ENCODE results near the gene CPSF4.
"Not testable (repeated sequence)": the region's sequence is repeated elsewhere in the genome, so short reads cannot be mapped to it uniquely, and the experiment has no call there.

CPSF4 gene

DNA sequence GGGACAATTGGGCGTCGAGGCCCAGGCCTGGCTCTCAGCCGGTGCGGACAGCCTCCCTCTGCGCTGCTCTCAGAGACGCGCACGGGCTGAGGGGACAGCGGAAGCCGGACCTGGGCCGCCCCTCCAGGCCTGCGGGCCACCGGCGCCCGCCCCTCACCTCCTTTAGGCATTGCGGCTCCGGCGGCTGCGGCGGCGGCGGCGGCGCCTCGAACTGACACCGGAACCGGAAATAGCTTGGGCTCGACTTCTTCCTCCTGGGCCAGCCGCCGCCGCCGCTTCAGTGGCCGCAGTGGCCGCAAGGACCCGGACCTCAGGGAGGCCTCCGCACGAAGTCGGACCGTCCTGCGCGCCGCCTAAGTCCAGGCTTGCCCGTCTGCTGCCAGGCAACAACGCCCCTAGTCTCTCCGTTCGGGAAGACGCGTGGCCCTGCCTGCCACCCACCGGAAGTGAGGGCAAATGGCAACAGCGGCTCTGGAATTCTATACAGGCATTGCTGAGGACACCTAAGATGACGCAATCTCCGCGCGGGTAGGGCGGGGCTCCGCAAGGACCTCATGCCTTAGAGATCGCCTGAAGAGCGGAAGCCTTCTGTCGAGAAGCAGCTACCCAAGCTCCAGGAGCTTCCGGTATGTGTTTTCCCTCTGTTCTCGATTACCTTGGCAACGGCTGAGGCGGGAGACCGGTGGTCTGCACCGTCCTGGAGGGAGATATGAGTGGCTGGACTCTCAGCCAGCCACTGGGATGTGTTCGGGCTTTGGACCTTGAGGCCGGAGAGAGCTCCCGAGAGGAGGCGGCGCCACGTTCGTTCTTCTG, 30.2 kb upstream of the CPSF4 start, which contains the start of the genes BUD31 and PDAP1:
BUD31 (plus strand) TSS at position 591 of the 813 bp plus-strand sequence. CDS start 2,124 bp downstream, outside the sequence.
PDAP1 (minus strand) TSS at position 219 of the 813 bp plus-strand sequence; CDS start at position 170, 49 bp downstream.
- DNase-seq, result peak; percentile 75 to 96 (median 90)

- peak in 1 of 5 experiments; percentile 44 for DNase-seq
Measured at GRCh38 chr7:99409192-99409572, 29.6 kb upstream of the CPSF4 start.

GRCh38 chr7:99409806-99410205, 28.9 kb upstream of the CPSF4 start:
- DNase-seq, result no peak

GRCh38 chr7:99410635-99411034, 28.1 kb upstream of the CPSF4 start:
- DNase-seq, result no peak

DNA sequence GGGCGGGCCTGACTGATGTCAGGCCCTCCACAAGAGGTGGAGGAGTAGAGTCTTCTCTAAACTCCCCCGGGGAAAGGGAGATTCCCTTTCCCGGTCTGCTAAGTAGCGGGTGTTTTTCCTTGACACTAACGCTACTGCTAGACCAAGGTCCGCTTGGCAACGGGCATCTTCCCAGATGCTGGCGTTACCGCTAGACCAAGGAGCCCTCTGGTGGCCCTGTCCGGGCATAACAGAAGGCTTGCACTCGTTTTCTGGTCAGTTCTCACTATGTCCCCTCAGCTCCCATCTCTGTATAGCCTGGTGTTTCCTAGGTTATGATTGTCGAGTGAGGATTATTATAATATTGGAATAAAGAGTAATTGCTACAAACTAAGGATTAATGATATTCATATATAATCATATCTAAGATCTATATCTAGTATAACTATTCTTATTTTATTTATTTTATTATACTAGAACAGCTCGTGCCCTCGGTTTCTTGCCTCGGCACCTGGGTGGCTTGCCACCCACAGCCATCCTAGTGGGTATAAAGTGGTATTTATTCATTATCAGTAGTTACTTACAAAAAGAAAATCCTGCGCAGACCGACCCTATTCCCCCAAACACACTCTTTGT, 23.1 kb upstream of the CPSF4 start:
- not testable (repeated sequence) for DNase-seq

GRCh38 chr7:99418260-99418659, 20.5 kb upstream of the CPSF4 start:
- no peak for DNase-seq

- DNase-seq, result no peak
Measured at GRCh38 chr7:99419323-99420021, 19.3 kb upstream of the CPSF4 start.

- DNase-seq, result no peak
Measured at GRCh38 chr7:99420213-99420612, 18.5 kb upstream of the CPSF4 start.

- DNase-seq, result no peak
Measured at GRCh38 chr7:99420986-99421385, 17.8 kb upstream of the CPSF4 start.

GRCh38 chr7:99422186-99422585, 16.6 kb upstream of the CPSF4 start:
- DNase-seq, result no peak

DNA sequence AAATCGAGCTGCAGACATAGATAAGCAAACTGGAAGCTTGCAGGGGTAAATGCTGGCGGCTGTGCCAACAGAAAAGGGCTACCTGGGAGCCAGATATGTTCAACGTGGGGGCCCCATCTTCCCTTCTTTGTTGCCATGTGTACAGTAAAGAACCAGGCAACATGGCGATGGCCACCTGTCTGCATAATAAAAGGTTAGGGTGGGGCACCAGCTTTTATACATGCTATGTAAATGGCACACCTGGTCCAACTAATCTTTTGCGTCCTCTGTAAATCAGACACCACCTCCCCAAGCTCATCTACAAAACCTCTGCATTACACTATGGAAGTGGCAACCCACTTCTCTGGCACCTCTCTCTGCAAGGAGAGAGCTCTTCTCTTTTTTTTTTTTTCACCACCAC, 16.1 kb upstream of the CPSF4 start:
- DNase-seq, result no peak

DNA sequence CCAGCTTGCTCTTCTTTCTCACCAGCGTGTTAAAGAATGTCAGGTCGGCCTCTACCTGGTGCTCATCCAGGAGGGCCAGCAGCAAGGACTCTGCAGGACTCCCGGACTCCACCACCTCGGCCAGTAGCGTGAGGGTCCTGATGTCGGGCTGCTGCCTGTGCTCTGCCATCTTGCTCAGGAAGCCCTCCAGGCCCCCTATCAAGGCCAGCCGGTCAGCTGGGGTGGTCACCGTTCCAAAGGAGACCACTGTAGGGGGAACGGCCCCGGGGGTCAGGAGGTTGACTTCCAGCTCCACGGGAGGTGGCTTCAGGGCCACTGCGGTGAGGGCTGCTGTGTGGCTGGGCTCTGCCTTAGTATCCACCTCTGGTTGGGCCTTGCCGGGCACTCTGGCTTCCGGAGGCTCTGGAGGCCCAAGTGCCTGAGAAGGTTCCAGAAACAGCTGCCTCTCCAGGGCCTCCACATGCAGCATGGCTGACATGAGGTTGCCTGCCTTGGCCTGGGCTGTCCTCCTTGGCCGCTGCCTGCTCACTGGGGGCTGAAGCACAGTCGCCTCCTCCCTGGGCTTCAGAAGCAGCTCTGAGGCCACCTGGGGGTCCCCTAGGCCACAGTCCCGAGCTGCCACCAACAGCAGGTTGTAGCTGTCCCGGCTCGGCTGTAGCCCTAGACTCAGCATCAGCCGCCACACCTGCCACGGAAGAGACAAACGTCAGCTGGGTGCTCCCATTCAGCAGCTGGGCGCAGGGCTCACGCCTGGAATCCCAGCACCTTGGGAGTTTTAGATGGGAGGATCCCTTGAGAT, 13.6 kb upstream of the CPSF4 start:
- no peak for DNase-seq

GRCh38 chr7:99428972-99429566, 9.7 kb upstream of the CPSF4 start:
- DNase-seq, result peak in 1 of 5 experiments; percentile 37

DNA sequence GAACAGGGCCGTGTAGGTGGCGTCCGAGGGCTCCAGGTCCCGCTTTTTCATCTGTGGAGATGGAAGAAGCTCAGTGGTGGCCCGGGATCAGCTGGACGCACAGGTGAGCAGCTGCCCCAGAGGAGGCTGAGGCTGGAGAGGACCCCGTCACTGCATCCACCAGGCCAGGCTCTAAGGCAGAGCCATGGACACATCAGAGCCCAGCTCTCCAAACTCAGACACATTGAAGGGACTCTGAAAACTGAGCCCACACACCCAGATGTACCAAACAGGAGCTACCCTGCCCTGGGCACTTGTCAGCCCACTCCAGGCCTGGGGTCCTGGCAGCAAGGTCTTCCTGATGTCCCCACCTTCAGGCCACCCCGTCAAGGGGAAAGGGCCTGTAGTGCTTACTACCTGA, 9.0 kb upstream of the CPSF4 start:
- DNase-seq, result no peak

DNA sequence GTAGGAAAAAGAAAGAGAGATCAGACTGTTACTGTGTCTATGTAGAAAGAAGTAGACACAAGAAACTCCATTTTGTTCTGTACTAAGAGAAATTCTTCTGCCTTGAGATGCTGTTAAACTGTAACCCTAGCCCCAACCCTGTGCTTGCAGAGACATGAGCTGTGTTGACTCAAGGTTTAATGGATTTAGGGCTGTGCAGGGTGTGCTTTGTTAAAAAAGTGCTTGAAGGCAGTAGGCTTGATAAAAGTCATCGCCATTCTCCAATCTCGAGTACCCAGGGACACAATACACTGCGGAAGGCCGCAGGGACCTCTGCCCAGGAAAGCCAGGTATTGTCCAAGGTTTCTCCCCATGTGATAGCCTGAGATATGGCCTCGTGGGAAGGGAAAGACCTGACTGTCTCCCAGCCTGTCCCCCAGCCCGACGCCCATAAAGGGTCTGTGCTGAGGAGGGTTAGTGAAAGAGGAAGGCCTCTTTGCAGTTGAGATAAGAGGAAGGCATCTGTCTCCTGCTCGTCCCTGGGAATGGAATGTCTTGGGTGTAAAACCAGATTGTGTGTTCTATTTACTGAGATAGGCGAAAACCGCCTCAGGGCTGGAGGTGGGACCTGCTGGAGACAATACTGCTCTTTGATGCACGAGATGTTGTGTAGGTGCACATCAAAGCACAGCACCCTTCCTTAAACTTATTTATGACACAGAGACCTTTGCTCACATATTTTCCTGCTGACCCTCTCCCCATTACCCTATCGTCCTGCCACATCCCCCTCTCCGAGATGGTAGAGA, 6.8 kb upstream of the CPSF4 start:
- DNase-seq, result not testable (repeated sequence)

DNA sequence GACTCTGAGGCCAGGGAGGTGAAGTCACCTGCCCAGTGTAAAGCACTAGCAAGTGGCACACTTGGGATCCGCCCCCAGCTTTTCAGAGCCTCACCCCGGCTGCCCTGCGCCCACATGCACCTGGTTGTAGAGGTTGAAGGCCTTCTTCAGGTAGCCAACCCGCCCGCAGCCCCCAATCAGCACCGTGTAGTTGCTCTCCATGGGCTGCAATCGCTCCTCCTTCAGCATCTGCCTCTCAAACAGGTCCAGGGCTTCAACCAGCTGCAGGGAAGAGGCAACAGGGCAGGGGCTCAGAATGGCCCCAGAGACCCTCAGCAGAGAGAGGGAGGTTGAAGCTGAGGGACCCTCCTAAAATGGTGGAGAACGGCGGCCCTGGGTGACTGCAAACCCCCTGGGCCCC, 5.6 kb upstream of the CPSF4 start:
- no peak for DNase-seq

DNA sequence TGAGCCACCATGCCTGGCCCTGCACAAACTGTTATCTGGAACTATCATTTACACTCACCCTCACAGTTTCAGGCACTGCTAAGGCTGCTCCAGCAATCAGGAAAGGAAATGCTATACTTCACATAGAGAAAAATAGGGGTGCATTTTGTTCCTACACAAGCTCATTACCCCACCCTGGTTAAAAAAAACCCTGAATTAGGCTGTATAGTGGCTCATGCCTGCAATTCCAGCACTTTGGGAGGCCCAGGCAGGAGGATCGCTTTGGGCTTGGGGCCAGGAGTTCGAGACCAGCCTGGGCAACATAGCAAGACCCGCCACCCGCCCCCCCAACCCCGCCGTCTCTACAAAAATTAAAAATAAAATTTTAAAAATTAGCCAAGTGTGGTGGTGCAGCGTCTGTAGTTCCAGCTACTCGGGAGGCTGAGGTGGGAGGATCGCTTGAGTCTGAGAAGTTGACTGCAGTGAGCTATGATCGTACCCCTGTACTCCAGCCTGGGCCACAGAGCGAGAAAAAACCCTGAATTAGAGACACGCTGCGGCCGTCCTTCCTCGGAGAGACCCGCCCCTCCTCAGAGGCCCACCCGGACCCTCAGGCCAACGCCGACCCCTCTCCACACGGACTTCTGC, 684 bp upstream of the CPSF4 start:
- DNase-seq, result peak in 1 of 5 experiments; percentile 12

- no peak for DNase-seq
Measured at GRCh38 chr7:99440195-99440594, 1.5 kb downstream of the CPSF4 start.

- DNase-seq, result no peak
Measured at GRCh38 chr7:99446096-99446495, 7.4 kb downstream of the CPSF4 start.

- peak in 1 of 5 experiments; percentile 36 for DNase-seq
Measured at GRCh38 chr7:99447943-99448342, 9.2 kb downstream of the CPSF4 start.

GRCh38 chr7:99448855-99449254, 10.1 kb downstream of the CPSF4 start:
- no peak for DNase-seq
